ENCODE results near the gene GAS7. TPM values are rescaled to one million over a fixed set of nuclear protein-coding genes. Genes with fewer than 3 reads are reported as not detected.

The GAS7 gene
- total RNA-seq, 1 donor from 2014 or later, result 72.7 TPM

DNA sequence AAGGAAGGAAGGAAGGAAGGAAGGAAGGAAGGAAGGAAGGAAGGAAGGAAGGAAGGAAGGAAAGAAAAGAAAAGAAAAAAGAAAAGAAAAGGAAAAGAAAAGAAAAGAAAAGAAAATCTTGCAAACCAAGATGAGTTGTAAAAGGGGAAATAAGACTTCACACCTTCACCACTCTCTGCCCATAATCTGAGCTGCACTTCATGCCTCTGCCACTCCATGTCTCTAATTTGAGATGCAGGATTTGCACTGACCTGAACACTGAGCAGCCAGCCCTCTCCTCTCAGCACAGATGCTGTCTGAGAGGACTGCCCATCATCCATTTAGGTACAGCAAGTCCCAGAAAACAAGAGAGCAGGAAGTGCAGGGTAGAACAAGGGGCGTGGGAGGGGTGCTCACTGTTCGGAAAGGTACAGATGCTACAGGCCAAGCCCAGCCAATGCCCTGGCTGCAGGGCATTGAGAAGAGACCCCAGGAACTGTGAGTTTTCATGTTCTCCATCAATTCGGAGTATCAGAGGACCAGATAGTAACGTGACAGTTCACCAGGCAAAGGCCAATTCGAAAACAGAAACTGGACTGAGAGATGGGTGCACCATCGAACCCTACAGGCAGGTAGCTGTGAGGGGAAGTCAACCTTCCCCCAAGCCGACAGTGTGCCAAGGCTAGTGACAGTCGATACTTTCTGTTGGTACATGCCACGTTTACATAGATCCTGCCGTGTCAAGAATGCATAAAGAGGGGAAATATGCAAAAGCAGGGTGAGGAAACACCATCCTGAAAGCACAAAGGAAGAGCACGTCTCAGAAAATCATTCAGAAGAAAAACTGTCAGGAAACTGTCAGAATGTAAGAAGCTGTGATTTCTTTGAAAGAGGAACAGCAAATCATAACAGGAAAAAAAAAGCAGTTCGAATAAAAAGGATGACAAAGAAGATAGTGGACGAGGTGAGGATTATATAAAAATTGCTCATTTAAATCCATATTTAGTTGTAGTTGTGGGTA is 151.3 kb downstream of the GAS7 start:
- no peak for DNase-seq (ENCODE audit: low read depth, low spot score)
- peaks cover 4% of the 10 kb centered on the region for H3K36me3 Mint-ChIP-seq (ENCODE audit: low read depth)
- no peak overlapping the region for H3K4me3 Mint-ChIP-seq
- peak overlapping the region; percentile 69 for H3K27ac Mint-ChIP-seq (ENCODE audit: unreplicated experiment)
- TF ChIP-seq, protein P1, sequence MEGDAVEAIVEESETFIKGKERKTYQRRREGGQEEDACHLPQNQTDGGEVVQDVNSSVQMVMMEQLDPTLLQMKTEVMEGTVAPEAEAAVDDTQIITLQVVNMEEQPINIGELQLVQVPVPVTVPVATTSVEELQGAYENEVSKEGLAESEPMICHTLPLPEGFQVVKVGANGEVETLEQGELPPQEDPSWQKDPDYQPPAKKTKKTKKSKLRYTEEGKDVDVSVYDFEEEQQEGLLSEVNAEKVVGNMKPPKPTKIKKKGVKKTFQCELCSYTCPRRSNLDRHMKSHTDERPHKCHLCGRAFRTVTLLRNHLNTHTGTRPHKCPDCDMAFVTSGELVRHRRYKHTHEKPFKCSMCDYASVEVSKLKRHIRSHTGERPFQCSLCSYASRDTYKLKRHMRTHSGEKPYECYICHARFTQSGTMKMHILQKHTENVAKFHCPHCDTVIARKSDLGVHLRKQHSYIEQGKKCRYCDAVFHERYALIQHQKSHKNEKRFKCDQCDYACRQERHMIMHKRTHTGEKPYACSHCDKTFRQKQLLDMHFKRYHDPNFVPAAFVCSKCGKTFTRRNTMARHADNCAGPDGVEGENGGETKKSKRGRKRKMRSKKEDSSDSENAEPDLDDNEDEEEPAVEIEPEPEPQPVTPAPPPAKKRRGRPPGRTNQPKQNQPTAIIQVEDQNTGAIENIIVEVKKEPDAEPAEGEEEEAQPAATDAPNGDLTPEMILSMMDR (conservative IDR thresholded peaks at IDR 0.05), result no peak
- no peaks in the 10 kb centered on the region for H3K9me3 Mint-ChIP-seq
- no peaks in the 10 kb centered on the region for H3K27me3 Mint-ChIP-seq (ENCODE audit: low read depth)
- peaks cover 43% of the 10 kb centered on the region for H3K4me1 Mint-ChIP-seq

DNA sequence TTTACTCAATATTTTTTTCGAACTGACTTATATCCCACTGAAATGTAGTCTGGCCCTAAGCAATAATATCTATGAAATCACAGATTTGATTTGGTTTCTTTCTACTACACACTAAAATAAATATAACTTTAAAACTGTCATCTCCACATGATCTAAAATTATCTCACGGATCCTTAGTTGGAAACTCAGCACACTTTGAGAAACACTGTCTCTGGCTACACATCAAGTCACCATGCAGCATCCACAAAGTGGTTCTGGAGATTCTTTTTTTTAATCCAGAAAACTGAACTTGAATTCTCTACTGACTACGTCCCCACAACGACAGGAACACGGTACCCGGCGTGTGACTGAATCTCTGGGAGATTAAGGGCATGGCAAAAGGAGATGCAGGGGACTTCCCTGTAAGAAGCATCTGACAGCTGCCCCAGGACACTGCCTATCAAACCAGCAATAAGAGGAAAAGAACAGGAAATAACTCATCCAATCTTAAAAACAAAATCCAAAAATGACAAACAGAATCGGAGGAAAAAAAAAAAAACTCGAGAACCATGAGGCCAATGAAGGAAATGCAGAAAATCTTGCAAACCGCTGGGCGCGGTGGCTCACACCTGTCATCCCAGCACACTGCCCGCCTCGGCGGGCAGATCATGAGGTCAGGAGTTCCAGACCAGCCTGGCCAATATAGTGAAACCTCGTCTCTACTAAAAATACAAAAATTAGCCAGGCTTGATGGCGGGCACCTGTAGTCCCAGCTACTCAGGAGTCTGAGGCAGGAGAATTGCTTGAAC is 152.3 kb downstream of the GAS7 start:
- TF ChIP-seq, protein P1 (conservative IDR thresholded peaks at IDR 0.05), result no peak
- Mint-ChIP-seq H3K27ac (ENCODE audit: unreplicated experiment) (peak overlapping the region; percentile 31), H3K4me1 (peaks cover 48% of the 10 kb centered on the region), H3K36me3 (ENCODE audit: low read depth) (peaks cover 4% of the 10 kb centered on the region), H3K9me3 (no peaks in the 10 kb centered on the region), H3K4me3 (no peak overlapping the region), H3K27me3 (ENCODE audit: low read depth) (no peaks in the 10 kb centered on the region)
- no peak for DNase-seq (ENCODE audit: low read depth, low spot score)

DNA sequence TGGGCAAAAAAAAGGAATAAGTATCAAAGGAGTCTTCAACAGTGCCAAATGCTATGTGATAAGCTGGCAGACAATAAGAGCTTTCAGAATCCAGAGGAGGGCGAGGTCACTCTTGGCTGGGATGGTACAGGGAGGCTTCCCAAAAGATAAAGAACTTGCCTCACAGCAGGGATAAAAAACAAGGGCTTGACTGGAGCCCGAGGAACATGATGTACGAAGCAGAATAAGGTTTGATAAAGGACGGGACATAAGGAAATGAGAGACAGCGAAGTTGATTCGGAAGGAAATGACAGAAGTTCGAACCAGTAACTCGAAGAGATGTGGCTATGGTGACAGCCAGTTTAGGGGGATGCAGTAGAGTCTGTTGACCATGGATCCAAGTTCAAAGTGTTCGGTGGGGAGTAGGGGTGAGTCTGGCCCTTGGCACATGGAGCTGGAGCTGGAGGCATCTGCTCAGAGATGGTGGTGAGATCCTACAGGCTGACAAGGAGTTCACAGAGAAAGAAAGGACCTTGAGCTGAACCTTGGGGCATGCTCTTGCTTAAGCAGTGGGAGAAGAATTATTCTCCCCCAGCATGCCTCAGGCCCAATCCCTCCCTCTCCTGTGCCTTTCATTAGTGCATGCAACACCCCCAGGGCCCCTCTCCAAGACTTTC is 155.7 kb downstream of the GAS7 start:
- H3K9me3 Mint-ChIP-seq, result peaks cover 5% of the 10 kb centered on the region
- H3K27me3 Mint-ChIP-seq (ENCODE audit: low read depth), result no peaks in the 10 kb centered on the region
- TF ChIP-seq, protein P1 (conservative IDR thresholded peaks at IDR 0.05), result no peak

DNA sequence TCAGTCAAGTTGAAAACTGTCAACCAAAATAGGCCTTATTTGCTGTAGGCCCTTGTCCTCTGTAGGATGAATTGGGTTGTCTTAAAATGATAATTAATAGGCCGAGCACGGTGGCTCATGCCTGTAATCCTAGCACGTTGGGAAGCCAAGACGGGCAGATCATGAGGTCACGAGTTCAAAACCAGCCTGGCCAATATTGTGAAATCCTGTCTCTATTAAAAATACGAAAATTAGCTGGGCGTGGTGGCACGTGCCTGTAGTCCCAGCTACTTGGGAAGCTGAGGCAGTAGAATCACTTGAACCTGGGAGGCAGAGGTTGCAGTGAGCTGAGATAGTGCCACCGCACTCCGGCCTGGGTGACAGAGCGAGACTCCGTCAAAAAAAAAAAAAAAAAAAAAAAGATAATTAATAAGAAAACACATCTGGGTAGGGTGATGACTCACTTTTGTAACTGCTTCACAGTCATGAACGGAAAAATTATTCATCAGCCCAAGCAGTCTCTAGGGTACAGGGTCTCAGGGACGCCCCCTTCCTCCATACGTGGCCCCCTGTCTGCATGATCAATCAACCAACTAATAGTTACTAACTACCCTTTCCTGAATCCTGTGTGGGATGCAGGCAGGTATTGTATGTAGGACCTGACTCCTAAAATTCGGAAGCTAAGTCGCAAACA is 156.4 kb downstream of the GAS7 start:
- Mint-ChIP-seq H3K27me3 (ENCODE audit: low read depth) (no peaks in the 10 kb centered on the region), H3K27ac (ENCODE audit: unreplicated experiment) (peak overlapping the region; percentile 51), H3K36me3 (ENCODE audit: low read depth) (no peaks in the 10 kb centered on the region), H3K9me3 (peaks cover 5% of the 10 kb centered on the region), H3K4me1 (peaks cover 54% of the 10 kb centered on the region), H3K4me3 (no peak overlapping the region)
- TF ChIP-seq, protein P1 (conservative IDR thresholded peaks at IDR 0.05), result no peak
- no peak for DNase-seq (ENCODE audit: low read depth, low spot score)

More for the DNA sequence above, 155.7 kb downstream of the GAS7 start:
- no peak for DNase-seq (ENCODE audit: low read depth, low spot score)
- Mint-ChIP-seq H3K27ac (ENCODE audit: unreplicated experiment) (peak overlapping the region; percentile 57), H3K36me3 (ENCODE audit: low read depth) (peaks cover 4% of the 10 kb centered on the region), H3K4me3 (peak overlapping the region; percentile 13), H3K4me1 (peaks cover 53% of the 10 kb centered on the region)

DNA sequence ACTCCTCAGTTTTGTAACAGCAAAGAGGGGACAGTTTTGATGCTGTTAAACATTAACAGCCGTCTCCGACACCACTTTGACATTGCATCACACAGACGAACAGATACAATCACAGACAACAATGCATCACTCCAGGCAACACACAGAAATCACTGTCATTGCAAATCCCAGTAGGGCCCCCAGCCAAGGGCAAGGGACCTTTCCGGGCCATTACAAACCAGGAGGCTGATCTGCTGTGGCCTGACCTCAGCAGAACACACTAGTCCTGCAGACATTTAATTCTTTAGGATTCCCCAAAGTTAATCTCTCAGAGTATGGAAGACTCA is 157.2 kb downstream of the GAS7 start:
- peaks cover 5% of the 10 kb centered on the region for H3K9me3 Mint-ChIP-seq
- TF ChIP-seq, protein P1 (conservative IDR thresholded peaks at IDR 0.05), result no peak
- no peaks in the 10 kb centered on the region for H3K36me3 Mint-ChIP-seq (ENCODE audit: low read depth)
- DNase-seq (ENCODE audit: low read depth, low spot score), result no peak
- H3K27ac Mint-ChIP-seq (ENCODE audit: unreplicated experiment), result peak overlapping the region; percentile 92
- H3K4me3 Mint-ChIP-seq, result no peak overlapping the region
- H3K4me1 Mint-ChIP-seq, result peaks cover 56% of the 10 kb centered on the region
- no peaks in the 10 kb centered on the region for H3K27me3 Mint-ChIP-seq (ENCODE audit: low read depth)

Data from neural crest cell (in vitro differentiated cells).